ENCODE measurements around the gene FRMD8.
A peak's percentile ranks its signal among the peaks of the same experiment; 100 is the strongest.

FRMD8 gene

DNA sequence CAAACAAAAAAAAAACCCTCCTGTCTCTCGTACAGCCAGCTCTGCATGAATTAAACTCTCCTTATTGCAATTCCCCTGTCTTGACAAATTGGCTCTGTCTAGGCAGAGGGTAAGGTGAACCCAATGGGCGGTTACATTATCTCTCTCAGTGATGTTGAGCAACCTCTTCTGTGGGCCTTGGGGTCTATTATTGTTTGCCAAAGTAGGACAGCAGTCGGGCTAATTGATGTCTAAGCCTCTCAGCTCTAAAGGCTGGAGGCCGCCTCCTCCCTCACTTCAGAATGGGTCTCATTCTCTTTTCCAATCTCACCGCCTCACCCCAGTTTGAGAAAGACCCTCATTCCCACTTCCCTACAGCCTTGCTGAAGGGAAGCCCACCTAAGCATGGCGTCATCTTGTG, 2.7 kb upstream of the FRMD8 start:
- Mint-ChIP-seq H3K4me1 (peaks cover 39% of the 10 kb centered on the region), H3K27me3 (ENCODE audit: low read depth) (no peaks in the 10 kb centered on the region), H3K27ac (peak overlapping the region; percentile 93 to 97 (median 95)), H3K9me3 (no peaks in the 10 kb centered on the region), H3K4me3 (peak overlapping the region in 2 of 3 experiments; percentile 47 to 59), H3K36me3 (ENCODE audit: low read depth) (no peaks in the 10 kb centered on the region)
- TF ChIP-seq, protein P1, sequence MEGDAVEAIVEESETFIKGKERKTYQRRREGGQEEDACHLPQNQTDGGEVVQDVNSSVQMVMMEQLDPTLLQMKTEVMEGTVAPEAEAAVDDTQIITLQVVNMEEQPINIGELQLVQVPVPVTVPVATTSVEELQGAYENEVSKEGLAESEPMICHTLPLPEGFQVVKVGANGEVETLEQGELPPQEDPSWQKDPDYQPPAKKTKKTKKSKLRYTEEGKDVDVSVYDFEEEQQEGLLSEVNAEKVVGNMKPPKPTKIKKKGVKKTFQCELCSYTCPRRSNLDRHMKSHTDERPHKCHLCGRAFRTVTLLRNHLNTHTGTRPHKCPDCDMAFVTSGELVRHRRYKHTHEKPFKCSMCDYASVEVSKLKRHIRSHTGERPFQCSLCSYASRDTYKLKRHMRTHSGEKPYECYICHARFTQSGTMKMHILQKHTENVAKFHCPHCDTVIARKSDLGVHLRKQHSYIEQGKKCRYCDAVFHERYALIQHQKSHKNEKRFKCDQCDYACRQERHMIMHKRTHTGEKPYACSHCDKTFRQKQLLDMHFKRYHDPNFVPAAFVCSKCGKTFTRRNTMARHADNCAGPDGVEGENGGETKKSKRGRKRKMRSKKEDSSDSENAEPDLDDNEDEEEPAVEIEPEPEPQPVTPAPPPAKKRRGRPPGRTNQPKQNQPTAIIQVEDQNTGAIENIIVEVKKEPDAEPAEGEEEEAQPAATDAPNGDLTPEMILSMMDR (IDR thresholded peaks at IDR 0.05; ENCODE audit: unreplicated experiment in 3 of 3) = no peak

DNA sequence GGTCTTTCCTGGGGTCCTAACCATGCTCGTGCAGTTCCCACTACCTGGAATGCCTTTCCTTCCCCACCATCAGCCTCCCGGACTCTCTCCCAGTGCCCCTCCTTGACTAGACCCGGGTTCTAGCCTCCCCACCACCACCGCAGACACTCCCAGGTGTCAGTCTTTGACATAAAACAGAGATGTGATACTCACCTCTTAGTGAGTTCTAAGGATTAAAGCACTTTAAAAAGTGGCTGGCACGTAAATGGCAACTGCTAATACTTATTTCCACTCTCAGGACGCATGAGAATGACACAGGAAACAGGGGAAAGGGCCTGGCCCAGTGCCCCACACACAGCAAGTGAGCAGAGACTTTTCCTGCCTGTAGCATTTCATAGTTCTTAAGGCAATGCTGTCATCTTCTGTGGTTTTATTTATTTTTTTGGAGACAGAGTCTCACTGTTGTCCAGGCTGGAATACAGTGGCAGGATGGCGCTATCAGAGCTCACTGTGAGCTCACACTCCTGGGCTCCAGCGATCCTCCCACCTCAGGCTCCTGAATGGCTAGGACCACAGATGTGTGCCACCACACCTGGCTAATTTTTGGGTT, 2.0 kb upstream of the FRMD8 start:
- Mint-ChIP-seq H3K27ac (peak overlapping the region; percentile 93 to 97 (median 95)), H3K4me3 (peak overlapping the region; percentile 9 to 59 (median 47)), H3K27me3 (ENCODE audit: low read depth) (no peaks in the 10 kb centered on the region), H3K9me3 (no peaks in the 10 kb centered on the region), H3K4me1 (peaks cover 42% of the 10 kb centered on the region), H3K36me3 (ENCODE audit: low read depth) (no peaks in the 10 kb centered on the region)
- TF ChIP-seq, protein P1 (IDR thresholded peaks at IDR 0.05; ENCODE audit: unreplicated experiment in 3 of 3) = no peak

GRCh38 chr11:65388731-65389130, 2.3 kb downstream of the FRMD8 start:
- Mint-ChIP-seq H3K27me3 (ENCODE audit: low read depth) (no peaks in the 10 kb centered on the region), H3K9me3 (no peaks in the 10 kb centered on the region), H3K36me3 (ENCODE audit: low read depth) (peaks cover 3% of the 10 kb centered on the region), H3K4me1 (peaks cover 39% of the 10 kb centered on the region), H3K27ac (peak overlapping the region in 2 of 3 experiments; percentile 65 to 75), H3K4me3 (peak overlapping the region; percentile 59 to 78 (median 71))
- TF ChIP-seq, protein P1 (IDR thresholded peaks at IDR 0.05; ENCODE audit: unreplicated experiment in 3 of 3) = no peak

- H3K4me1 Mint-ChIP-seq = peaks cover 32% of the 10 kb centered on the region
- no peaks in the 10 kb centered on the region for H3K27me3 Mint-ChIP-seq (ENCODE audit: low read depth)
- no peaks in the 10 kb centered on the region for H3K9me3 Mint-ChIP-seq
- H3K27ac Mint-ChIP-seq = peak overlapping the region; percentile 39 to 78 (median 65)
- H3K36me3 Mint-ChIP-seq (ENCODE audit: low read depth) = peaks cover 3% of the 10 kb centered on the region
- peak overlapping the region in 2 of 3 experiments; percentile 47 to 71 for H3K4me3 Mint-ChIP-seq
- TF ChIP-seq, protein P1 (IDR thresholded peaks at IDR 0.05; ENCODE audit: unreplicated experiment in 3 of 3) = no peak
Observed at GRCh38 chr11:65389294-65389980, 3.0 kb downstream of the FRMD8 start.

GRCh38 chr11:65390099-65390941, 3.9 kb downstream of the FRMD8 start:
- Mint-ChIP-seq H3K27me3 (ENCODE audit: low read depth) (no peaks in the 10 kb centered on the region), H3K27ac (peak overlapping the region; percentile 66 to 88 (median 88)), H3K9me3 (no peaks in the 10 kb centered on the region), H3K4me1 (peaks cover 25% of the 10 kb centered on the region), H3K4me3 (peak overlapping the region; percentile 26 to 58 (median 45)), H3K36me3 (ENCODE audit: low read depth) (peaks cover 3% of the 10 kb centered on the region)
- TF ChIP-seq, protein P1 (IDR thresholded peaks at IDR 0.05; ENCODE audit: unreplicated experiment in 3 of 3) = no peak
